ENCODE data around the gene XDH. TPM values are rescaled to one million over a fixed set of nuclear protein-coding genes. Genes with fewer than 3 reads are reported as not detected.

Gene XDH
- polyA plus RNA-seq, 1 of the 3 experiments (the other 2 are of a cell fraction) = 0.33 TPM

DNA sequence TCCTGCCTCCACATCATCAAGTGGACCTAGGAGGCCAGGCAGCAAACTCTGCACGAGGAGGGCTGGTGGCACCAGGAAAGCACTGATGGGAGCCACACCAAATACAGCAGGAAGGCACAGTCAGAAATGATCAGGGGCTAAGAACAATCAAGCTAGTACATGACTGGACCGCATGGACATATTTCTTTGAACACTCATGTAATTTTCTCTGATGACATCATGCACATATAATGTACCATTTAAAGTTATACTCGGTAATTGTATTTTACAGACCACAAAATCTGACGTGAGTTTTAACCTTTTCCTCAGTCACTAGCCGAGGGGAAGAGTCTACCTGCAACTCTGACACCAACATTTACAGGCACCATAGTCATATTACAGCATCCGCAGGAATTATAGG, 76.7 kb downstream of the XDH start:
- Histone ChIP-seq H3F3A (replicated peaks; ENCODE audit: insufficient read depth) (peaks cover 31% of the 10 kb centered on the region), H3K9me3 (no peaks in the 10 kb centered on the region), H2AFZ (ENCODE audit: low read depth) (0 out of 2 replicates have a peak overlapping the region, but pooled peaks have one; percentile 47), H3K36me3 (replicated peaks in 1 of 2; ENCODE audit: control insufficient read depth in 1 of 2, insufficient read depth in 2 of 2, low read length in 1 of 2) (no peaks in the 10 kb centered on the region), H3K4me2 (peak overlapping the region; percentile 82), H3K79me2 (ENCODE audit: insufficient read depth) (no peaks in the 10 kb centered on the region), H3K4me3 (ENCODE audit: low read depth in 2 of 2, low read length in 1 of 2) (peak overlapping the region in 1 of 2 experiments; percentile 35; a peak in 1 of 4 replicates), H3K9me2 (no peaks in the 10 kb centered on the region), H3K27ac (ENCODE audit: low read depth in 2 of 2, low read length in 1 of 2) (peak overlapping the region in 1 of 2 experiments; percentile 93; a peak in 2 of 4 replicates), H4K20me1 (ENCODE audit: insufficient read depth) (no peaks in the 10 kb centered on the region), H3K27me3 (ENCODE audit: insufficient read depth) (no peaks in the 10 kb centered on the region), H3K4me1 (ENCODE audit: control insufficient read depth in 1 of 2, insufficient read depth in 2 of 2, low read depth in 1 of 2, low read length in 1 of 2) (peaks cover 13 to 42% of the 10 kb centered on the region in 2 experiments; a peak in 3 of 4 replicates), H3K9ac (peak overlapping the region; percentile 70)
- ChIA-PET CTCF (interaction anchor here (1.4 to 12.6 kb wide), 3 partner anchors 166 to 630 kb away, joined by 3 to 223 read pairs (median 214); no protein-coding TSS in a partner anchor), POLR2A (no interaction called here)
- WGBS (ENCODE audit: low lambda C conversion rate) = 16% methylated on average over 6 of the region's 6 CpGs
- no peak for DNase-seq
- TF ChIP-seq, protein P1, sequence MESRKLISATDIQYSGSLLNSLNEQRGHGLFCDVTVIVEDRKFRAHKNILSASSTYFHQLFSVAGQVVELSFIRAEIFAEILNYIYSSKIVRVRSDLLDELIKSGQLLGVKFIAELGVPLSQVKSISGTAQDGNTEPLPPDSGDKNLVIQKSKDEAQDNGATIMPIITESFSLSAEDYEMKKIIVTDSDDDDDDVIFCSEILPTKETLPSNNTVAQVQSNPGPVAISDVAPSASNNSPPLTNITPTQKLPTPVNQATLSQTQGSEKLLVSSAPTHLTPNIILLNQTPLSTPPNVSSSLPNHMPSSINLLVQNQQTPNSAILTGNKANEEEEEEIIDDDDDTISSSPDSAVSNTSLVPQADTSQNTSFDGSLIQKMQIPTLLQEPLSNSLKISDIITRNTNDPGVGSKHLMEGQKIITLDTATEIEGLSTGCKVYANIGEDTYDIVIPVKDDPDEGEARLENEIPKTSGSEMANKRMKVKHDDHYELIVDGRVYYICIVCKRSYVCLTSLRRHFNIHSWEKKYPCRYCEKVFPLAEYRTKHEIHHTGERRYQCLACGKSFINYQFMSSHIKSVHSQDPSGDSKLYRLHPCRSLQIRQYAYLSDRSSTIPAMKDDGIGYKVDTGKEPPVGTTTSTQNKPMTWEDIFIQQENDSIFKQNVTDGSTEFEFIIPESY (IDR thresholded peaks at IDR 0.05; ENCODE audit: borderline replicate concordance, low read depth) = no peak
- TF ChIP-seq, protein P2, sequence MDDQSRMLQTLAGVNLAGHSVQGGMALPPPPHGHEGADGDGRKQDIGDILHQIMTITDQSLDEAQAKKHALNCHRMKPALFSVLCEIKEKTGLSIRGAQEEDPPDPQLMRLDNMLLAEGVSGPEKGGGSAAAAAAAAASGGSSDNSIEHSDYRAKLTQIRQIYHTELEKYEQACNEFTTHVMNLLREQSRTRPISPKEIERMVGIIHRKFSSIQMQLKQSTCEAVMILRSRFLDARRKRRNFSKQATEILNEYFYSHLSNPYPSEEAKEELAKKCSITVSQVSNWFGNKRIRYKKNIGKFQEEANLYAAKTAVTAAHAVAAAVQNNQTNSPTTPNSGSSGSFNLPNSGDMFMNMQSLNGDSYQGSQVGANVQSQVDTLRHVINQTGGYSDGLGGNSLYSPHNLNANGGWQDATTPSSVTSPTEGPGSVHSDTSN (IDR thresholded peaks at IDR 0.05) = peak; percentile 92
- TF ChIP-seq JUND (IDR thresholded peaks at IDR 0.05) (peak; percentile 98), RCOR1 (IDR thresholded peaks at IDR 0.05; ENCODE audit: low read length) (no peak), YY1 (IDR thresholded peaks at IDR 0.05; ENCODE audit: low read depth) (no peak), GABPA (IDR thresholded peaks at IDR 0.05; ENCODE audit: low read depth) (no peak), RFX5 (IDR thresholded peaks at IDR 0.05; ENCODE audit: low read length) (no peak), NFIC (IDR thresholded peaks at IDR 0.05; ENCODE audit: borderline replicate concordance) (peak; percentile 62), TAF1 (IDR thresholded peaks at IDR 0.05; ENCODE audit: borderline replicate concordance, low read depth, low read length) (no peak; the same call in 1 of the 2 replicates), NRF1 (IDR thresholded peaks at IDR 0.05; ENCODE audit: low read depth, low read length) (no peak), FOSL2 (IDR thresholded peaks at IDR 0.05; ENCODE audit: borderline replicate concordance, low read depth) (peak; percentile 98), FOXM1 (IDR thresholded peaks at IDR 0.05; ENCODE audit: low read depth) (peak; percentile 82), RXRA (IDR thresholded peaks at IDR 0.05; ENCODE audit: borderline replicate concordance, low read depth) (peak; percentile 43; the same call in 1 of the 2 replicates), EZH2phosphoT487 (IDR thresholded peaks at IDR 0.05; ENCODE audit: borderline replicate concordance, low read depth) (no peak), RAD21 (IDR thresholded peaks at IDR 0.05; ENCODE audit: low read length) (no peak), TCF12 (IDR thresholded peaks at IDR 0.05) (peak; percentile 89), SMC3 (IDR thresholded peaks at IDR 0.05; ENCODE audit: low read depth, low read length) (no peak; the same call in 1 of the 2 replicates), ELF1 (IDR thresholded peaks at IDR 0.05) (no peak), SIN3A (IDR thresholded peaks at IDR 0.05; ENCODE audit: borderline replicate concordance, low read depth, low read length) (no peak), CHD2 (IDR thresholded peaks at IDR 0.05; ENCODE audit: low read length, partially characterized antibody) (no peak), MXI1 (IDR thresholded peaks at IDR 0.05; ENCODE audit: low read depth, low read length) (no peak), TEAD4 (IDR thresholded peaks at IDR 0.05; ENCODE audit: borderline replicate concordance, insufficient read depth) (peak; percentile 91)
- TF ChIP-seq, protein P3, sequence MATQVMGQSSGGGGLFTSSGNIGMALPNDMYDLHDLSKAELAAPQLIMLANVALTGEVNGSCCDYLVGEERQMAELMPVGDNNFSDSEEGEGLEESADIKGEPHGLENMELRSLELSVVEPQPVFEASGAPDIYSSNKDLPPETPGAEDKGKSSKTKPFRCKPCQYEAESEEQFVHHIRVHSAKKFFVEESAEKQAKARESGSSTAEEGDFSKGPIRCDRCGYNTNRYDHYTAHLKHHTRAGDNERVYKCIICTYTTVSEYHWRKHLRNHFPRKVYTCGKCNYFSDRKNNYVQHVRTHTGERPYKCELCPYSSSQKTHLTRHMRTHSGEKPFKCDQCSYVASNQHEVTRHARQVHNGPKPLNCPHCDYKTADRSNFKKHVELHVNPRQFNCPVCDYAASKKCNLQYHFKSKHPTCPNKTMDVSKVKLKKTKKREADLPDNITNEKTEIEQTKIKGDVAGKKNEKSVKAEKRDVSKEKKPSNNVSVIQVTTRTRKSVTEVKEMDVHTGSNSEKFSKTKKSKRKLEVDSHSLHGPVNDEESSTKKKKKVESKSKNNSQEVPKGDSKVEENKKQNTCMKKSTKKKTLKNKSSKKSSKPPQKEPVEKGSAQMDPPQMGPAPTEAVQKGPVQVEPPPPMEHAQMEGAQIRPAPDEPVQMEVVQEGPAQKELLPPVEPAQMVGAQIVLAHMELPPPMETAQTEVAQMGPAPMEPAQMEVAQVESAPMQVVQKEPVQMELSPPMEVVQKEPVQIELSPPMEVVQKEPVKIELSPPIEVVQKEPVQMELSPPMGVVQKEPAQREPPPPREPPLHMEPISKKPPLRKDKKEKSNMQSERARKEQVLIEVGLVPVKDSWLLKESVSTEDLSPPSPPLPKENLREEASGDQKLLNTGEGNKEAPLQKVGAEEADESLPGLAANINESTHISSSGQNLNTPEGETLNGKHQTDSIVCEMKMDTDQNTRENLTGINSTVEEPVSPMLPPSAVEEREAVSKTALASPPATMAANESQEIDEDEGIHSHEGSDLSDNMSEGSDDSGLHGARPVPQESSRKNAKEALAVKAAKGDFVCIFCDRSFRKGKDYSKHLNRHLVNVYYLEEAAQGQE (IDR thresholded peaks at IDR 0.05; ENCODE audit: low read depth, low read length) = no peak
- TF ChIP-seq, protein P4, sequence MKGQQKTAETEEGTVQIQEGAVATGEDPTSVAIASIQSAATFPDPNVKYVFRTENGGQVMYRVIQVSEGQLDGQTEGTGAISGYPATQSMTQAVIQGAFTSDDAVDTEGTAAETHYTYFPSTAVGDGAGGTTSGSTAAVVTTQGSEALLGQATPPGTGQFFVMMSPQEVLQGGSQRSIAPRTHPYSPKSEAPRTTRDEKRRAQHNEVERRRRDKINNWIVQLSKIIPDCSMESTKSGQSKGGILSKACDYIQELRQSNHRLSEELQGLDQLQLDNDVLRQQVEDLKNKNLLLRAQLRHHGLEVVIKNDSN (IDR thresholded peaks at IDR 0.05; ENCODE audit: borderline replicate concordance, low read depth) = no peak
- TF ChIP-seq, protein P5, sequence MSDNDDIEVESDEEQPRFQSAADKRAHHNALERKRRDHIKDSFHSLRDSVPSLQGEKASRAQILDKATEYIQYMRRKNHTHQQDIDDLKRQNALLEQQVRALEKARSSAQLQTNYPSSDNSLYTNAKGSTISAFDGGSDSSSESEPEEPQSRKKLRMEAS (IDR thresholded peaks at IDR 0.05; ENCODE audit: low read depth) = peak; percentile 95
- TF ChIP-seq, protein P6, sequence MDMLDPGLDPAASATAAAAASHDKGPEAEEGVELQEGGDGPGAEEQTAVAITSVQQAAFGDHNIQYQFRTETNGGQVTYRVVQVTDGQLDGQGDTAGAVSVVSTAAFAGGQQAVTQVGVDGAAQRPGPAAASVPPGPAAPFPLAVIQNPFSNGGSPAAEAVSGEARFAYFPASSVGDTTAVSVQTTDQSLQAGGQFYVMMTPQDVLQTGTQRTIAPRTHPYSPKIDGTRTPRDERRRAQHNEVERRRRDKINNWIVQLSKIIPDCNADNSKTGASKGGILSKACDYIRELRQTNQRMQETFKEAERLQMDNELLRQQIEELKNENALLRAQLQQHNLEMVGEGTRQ (IDR thresholded peaks at IDR 0.05; ENCODE audit: borderline replicate concordance, low read depth, low read length) = no peak

All from SK-N-SH (cell line).